ENCODE measurements around the gene ISCU.
"Not testable (repeated sequence)": the region's sequence is repeated elsewhere in the genome, so short reads cannot be mapped to it uniquely, and the experiment has no call there.

ISCU gene

GRCh38 chr12:108570743-108571608, 8.6 kb downstream of the ISCU start:
- DNase-seq (ENCODE audit: low read depth), result no peak

- DNase-seq (ENCODE audit: low read depth), result no peak
These were observed 9.3 kb downstream of the ISCU start for GRCh38 chr12:108571609-108572165.

- DNase-seq (ENCODE audit: low read depth), result no peak
These were observed 9.9 kb downstream of the ISCU start for GRCh38 chr12:108572166-108572790.

- no peak for DNase-seq (ENCODE audit: low read depth)
These were observed 10.9 kb downstream of the ISCU start for GRCh38 chr12:108573317-108573716.

GRCh38 chr12:108574276-108574675, 11.9 kb downstream of the ISCU start:
- not testable (repeated sequence) for DNase-seq (ENCODE audit: low read depth)

- no peak for DNase-seq (ENCODE audit: low read depth)
These were observed 13.0 kb downstream of the ISCU start for GRCh38 chr12:108575199-108575912.

- no peak for DNase-seq (ENCODE audit: low read depth)
These were observed 14.4 kb downstream of the ISCU start for GRCh38 chr12:108576660-108577234.

- no peak for DNase-seq (ENCODE audit: low read depth)
These were observed 15.1 kb downstream of the ISCU start for GRCh38 chr12:108577458-108577857.

GRCh38 chr12:108578264-108578663, 15.9 kb downstream of the ISCU start:
- no peak for DNase-seq (ENCODE audit: low read depth)

- no peak for DNase-seq (ENCODE audit: low read depth)
These were observed 16.4 kb downstream of the ISCU start for GRCh38 chr12:108578813-108579212.

- no peak for DNase-seq (ENCODE audit: low read depth)
These were observed 18.1 kb downstream of the ISCU start for GRCh38 chr12:108580531-108580930.

GRCh38 chr12:108581311-108582227, 19.2 kb downstream of the ISCU start:
- DNase-seq (ENCODE audit: low read depth), result no peak

- no peak for DNase-seq (ENCODE audit: low read depth)
These were observed 20.1 kb downstream of the ISCU start for GRCh38 chr12:108582509-108582908.

GRCh38 chr12:108582978-108583770, 20.8 kb downstream of the ISCU start:
- DNase-seq (ENCODE audit: low read depth), result no peak

- DNase-seq (ENCODE audit: low read depth), result no peak
These were observed 21.6 kb downstream of the ISCU start for GRCh38 chr12:108583991-108584390.

- no peak for DNase-seq (ENCODE audit: low read depth)
These were observed 22.2 kb downstream of the ISCU start for GRCh38 chr12:108584456-108585065.

- DNase-seq (ENCODE audit: low read depth), result no peak
These were observed 23.5 kb downstream of the ISCU start for GRCh38 chr12:108585864-108586263.

- no peak for DNase-seq (ENCODE audit: low read depth)
These were observed 23.9 kb downstream of the ISCU start for GRCh38 chr12:108586306-108586705.

- DNase-seq (ENCODE audit: low read depth), result no peak
These were observed 25.4 kb downstream of the ISCU start for GRCh38 chr12:108587826-108588225.

Data from HS-5 (cell line).